ENCODE results near the gene AIFM2.

DNA sequence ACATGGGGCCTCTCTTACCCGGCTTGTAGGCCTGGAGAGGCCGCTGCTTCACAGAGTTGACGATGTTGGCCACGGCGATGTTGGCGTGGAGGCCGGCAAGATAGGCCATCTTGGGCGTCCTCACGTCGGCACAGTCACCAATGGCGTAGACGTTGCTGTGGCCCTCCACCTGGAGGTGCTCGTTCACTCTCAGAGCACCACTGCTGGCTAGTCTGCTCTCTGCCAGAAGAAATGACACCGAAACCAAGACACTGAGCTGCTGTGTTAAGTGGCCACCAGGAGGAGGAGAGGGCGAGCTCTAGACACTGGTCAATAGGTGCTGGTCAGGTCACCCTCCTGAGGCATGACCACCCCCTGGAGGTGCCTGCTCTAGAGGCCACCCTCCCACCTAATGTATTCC, 17.7 kb downstream of the AIFM2 start:
- no peak for TF ChIP-seq CTCF (IDR thresholded peaks at IDR 0.05)
- no peak for TF ChIP-seq POLR2A (IDR thresholded peaks at IDR 0.05)

Measured in lower leg skin (tissue), 3 donors.